HK-2 (cell line): ENCODE results near the gene MOK.

ENCODE experiments used
- DNase-seq: peaks from one replicate; pipeline ENCODE4 v3.0.0-alpha.2; 2018; ENCODE audit not compliant: unreplicated experiment

MOK gene

GRCh38 chr14:102180248-102180998 is 124.5 kb downstream of the MOK start:
- DNase-seq = no peak
